ENCODE data around the gene SPO11. TPM values are rescaled to one million over a fixed set of nuclear protein-coding genes. Genes with fewer than 3 reads are reported as not detected.

Gene SPO11
- total and polyA plus RNA-seq, 4 experiments from 2014 or later: not detected

GRCh38 chr20:57312138-57312537 lies 17.5 kb upstream of the SPO11 start:
- H3K4me3 ChIP-seq (ENCODE audit: low read length in 2 of 2): no peak overlapping the region
- no peaks in the 10 kb centered on the region for H3K9me3 ChIP-seq (ENCODE audit: control insufficient read depth in 1 of 2, low read length in 2 of 2)
- Mint-ChIP-seq H3K36me3 (no peaks in the 10 kb centered on the region), H3K27me3 (peaks cover 6 to 11% of the 10 kb centered on the region in 2 donors), H3K4me1 (no peaks in the 10 kb centered on the region), H3K4me3 (no peak overlapping the region), H3K27ac (no peak overlapping the region), H3K9me3 (no peaks in the 10 kb centered on the region)
- POLR2A ChIA-PET (ENCODE audit: partially characterized antibody): no interaction called here
- CTCF ChIA-PET (ENCODE audit: partially characterized antibody): no interaction called here
- no peak overlapping the region for H3K27ac ChIP-seq (ENCODE audit: low read depth, low read length)
- intact Hi-C loops (cut with micrococcal nuclease): no loop called here
- DNase-seq: no peak
- no peaks in the 10 kb centered on the region for H3K36me3 ChIP-seq (ENCODE audit: insufficient read depth, low read length)
- no peaks in the 10 kb centered on the region for H3K4me1 ChIP-seq (ENCODE audit: insufficient read depth, low read length)
- H3K27me3 ChIP-seq (ENCODE audit: insufficient read depth, low read length): no peaks in the 10 kb centered on the region

DNA sequence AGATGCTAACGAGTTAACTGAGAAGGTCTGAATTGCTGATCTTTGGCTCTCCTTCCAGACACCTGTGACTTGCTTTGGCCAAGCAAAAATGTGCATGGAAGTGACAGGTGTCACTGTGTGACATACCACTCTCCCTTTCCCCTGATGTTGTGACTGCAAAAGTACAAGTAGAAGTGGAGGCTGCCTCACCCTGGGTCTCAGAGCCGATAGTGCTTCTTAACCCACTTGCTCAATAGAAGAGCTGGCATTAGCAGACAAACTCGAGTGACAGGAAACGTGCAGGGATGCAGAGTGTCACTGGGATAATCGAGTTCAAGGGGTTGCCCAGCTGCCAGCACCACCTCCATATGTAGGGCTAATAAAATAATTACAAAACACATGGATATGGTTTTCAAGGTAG lies 16.4 kb upstream of the SPO11 start:
- Histone ChIP-seq H3K27me3 (ENCODE audit: insufficient read depth, low read length) (no peaks in the 10 kb centered on the region), H3K36me3 (ENCODE audit: insufficient read depth, low read length) (no peaks in the 10 kb centered on the region), H3K9me3 (ENCODE audit: control insufficient read depth in 1 of 2, low read length in 2 of 2) (no peaks in the 10 kb centered on the region), H3K27ac (ENCODE audit: low read depth, low read length) (no peak overlapping the region), H3K4me1 (ENCODE audit: insufficient read depth, low read length) (no peaks in the 10 kb centered on the region), H3K4me3 (ENCODE audit: low read length in 2 of 2) (no peak overlapping the region)
- POLR2A ChIA-PET (ENCODE audit: partially characterized antibody): no interaction called here
- Mint-ChIP-seq H3K36me3 (no peaks in the 10 kb centered on the region), H3K27me3 (peaks cover 8 to 12% of the 10 kb centered on the region in 2 donors), H3K4me3 (no peak overlapping the region), H3K9me3 (no peaks in the 10 kb centered on the region), H3K4me1 (no peaks in the 10 kb centered on the region), H3K27ac (no peak overlapping the region)
- DNase-seq: no peak
- CTCF ChIA-PET (ENCODE audit: partially characterized antibody): no interaction called here
- intact Hi-C loops (cut with micrococcal nuclease): no loop called here

DNA sequence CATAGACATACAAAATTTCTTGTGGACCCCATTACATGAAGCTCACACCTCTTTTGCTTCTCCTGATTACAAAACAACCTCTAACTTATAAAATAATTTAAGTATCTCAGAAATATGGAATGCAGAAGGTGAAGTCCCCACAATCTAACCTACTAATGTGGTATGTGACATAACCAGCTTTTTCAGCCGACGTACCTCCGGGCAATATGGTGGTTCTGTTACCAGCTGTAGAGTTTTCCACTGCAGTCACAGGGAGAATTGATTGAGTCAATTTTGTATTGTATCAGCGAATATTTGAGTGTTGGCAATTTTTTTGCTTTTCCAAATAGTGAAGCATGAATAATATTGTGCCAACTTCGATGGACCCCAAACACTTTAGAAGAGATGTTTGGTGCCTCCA lies 15.7 kb upstream of the SPO11 start:
- intact Hi-C loops (cut with micrococcal nuclease): no loop called here

DNA sequence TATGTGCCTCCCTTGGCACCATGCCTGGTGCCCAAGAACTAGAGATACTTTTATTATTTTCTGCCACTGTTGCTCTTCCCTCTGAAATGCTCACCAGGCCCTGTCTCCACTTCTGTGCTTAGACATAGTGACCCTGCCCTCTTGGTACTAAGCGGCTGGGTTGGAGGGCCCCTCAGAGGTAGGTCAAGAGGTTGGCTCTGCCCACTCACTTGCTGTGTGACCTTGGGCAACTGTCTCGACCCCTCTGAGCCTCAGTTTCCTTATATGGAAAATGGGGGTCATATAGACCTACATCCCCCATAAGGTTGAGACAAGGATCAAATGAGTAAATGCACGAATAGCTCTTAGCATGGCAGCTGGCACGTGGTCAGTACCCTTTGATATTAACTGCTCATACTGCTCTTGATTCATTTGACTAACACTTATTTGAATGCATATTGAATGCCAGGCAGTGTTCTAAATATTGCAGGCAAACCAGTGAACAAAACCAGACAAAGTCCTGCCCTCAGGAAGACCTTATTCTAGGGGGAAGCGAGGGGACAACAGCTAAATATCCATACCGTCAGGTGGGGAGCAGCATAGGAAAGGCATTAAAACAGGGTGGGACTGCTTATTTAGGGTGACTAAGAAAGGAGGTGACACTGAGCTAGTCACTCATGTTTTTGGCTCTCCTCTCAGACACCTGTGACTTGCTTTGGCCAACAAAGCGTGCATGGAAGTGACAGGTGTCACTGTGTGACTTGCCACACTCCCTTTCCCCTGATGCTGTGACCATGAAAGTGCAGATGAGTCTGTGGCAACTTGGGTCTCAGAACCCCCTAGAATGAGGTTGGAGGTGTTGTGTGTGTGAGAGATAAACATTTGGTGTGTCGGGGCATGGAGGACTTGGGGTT lies 14.3 kb upstream of the SPO11 start:
- no peak for DNase-seq
- no peaks in the 10 kb centered on the region for H3K36me3 ChIP-seq (ENCODE audit: insufficient read depth, low read length)
- H3K27ac Mint-ChIP-seq: no peak overlapping the region
- intact Hi-C loops (cut with micrococcal nuclease): no loop called here
- POLR2A ChIA-PET (ENCODE audit: partially characterized antibody): no interaction called here
- H3K36me3 Mint-ChIP-seq: no peaks in the 10 kb centered on the region
- no peaks in the 10 kb centered on the region for H3K9me3 Mint-ChIP-seq
- H3K4me1 Mint-ChIP-seq: no peaks in the 10 kb centered on the region
- peaks cover 20 to 22% of the 10 kb centered on the region in 2 donors for H3K27me3 Mint-ChIP-seq
- H3K4me3 ChIP-seq (ENCODE audit: low read length in 2 of 2): no peak overlapping the region
- H3K27me3 ChIP-seq (ENCODE audit: insufficient read depth, low read length): no peaks in the 10 kb centered on the region
- no peak overlapping the region for H3K27ac ChIP-seq (ENCODE audit: low read depth, low read length)
- CTCF ChIA-PET (ENCODE audit: partially characterized antibody): no interaction called here
- H3K4me1 ChIP-seq (ENCODE audit: insufficient read depth, low read length): no peaks in the 10 kb centered on the region
- no peak overlapping the region for H3K4me3 Mint-ChIP-seq
- H3K9me3 ChIP-seq (ENCODE audit: control insufficient read depth in 1 of 2, low read length in 2 of 2): no peaks in the 10 kb centered on the region

More for the DNA sequence above, 15.7 kb upstream of the SPO11 start:
- no peaks in the 10 kb centered on the region for H3K27me3 ChIP-seq (ENCODE audit: insufficient read depth, low read length)
- H3K36me3 ChIP-seq (ENCODE audit: insufficient read depth, low read length): no peaks in the 10 kb centered on the region
- CTCF ChIA-PET (ENCODE audit: partially characterized antibody): no interaction called here
- H3K9me3 Mint-ChIP-seq: no peaks in the 10 kb centered on the region
- H3K4me1 ChIP-seq (ENCODE audit: insufficient read depth, low read length): no peaks in the 10 kb centered on the region
- no peak overlapping the region for H3K4me3 ChIP-seq (ENCODE audit: low read length in 2 of 2)
- H3K27me3 Mint-ChIP-seq: peaks cover 12% of the 10 kb centered on the region in 2 donors
- H3K4me3 Mint-ChIP-seq: no peak overlapping the region
- H3K27ac Mint-ChIP-seq: no peak overlapping the region
- DNase-seq: no peak
- no peak overlapping the region for H3K27ac ChIP-seq (ENCODE audit: low read depth, low read length)
- no peaks in the 10 kb centered on the region for H3K36me3 Mint-ChIP-seq
- H3K4me1 Mint-ChIP-seq: no peaks in the 10 kb centered on the region
- POLR2A ChIA-PET (ENCODE audit: partially characterized antibody): no interaction called here
- no peaks in the 10 kb centered on the region for H3K9me3 ChIP-seq (ENCODE audit: control insufficient read depth in 1 of 2, low read length in 2 of 2)

- Histone ChIP-seq H3K4me3 (ENCODE audit: low read length in 2 of 2) (no peak overlapping the region), H3K9me3 (ENCODE audit: control insufficient read depth in 1 of 2, low read length in 2 of 2) (no peaks in the 10 kb centered on the region), H3K27me3 (ENCODE audit: insufficient read depth, low read length) (no peaks in the 10 kb centered on the region), H3K36me3 (ENCODE audit: insufficient read depth, low read length) (no peaks in the 10 kb centered on the region), H3K27ac (ENCODE audit: low read depth, low read length) (no peak overlapping the region), H3K4me1 (ENCODE audit: insufficient read depth, low read length) (no peaks in the 10 kb centered on the region)
- intact Hi-C loops (cut with micrococcal nuclease): no loop called here
- ChIA-PET POLR2A (ENCODE audit: partially characterized antibody) (no interaction called here), CTCF (ENCODE audit: partially characterized antibody) (no interaction called here)
- Mint-ChIP-seq H3K9me3 (no peaks in the 10 kb centered on the region), H3K27me3 (peaks cover 19 to 22% of the 10 kb centered on the region in 2 donors), H3K4me3 (no peak overlapping the region), H3K4me1 (no peaks in the 10 kb centered on the region), H3K27ac (no peak overlapping the region), H3K36me3 (no peaks in the 10 kb centered on the region)
- DNase-seq: no peak
These were observed 13.6 kb upstream of the SPO11 start for GRCh38 chr20:57315976-57316480.

- Mint-ChIP-seq H3K9me3 (peaks cover 0 to under 1% (median 0%) of the 10 kb centered on the region in 8 donors), H3K27ac (no peak overlapping the region), H3K27me3 (peaks cover 25 to 27% of the 10 kb centered on the region in 2 donors), H3K36me3 (no peaks in the 10 kb centered on the region), H3K4me1 (no peaks in the 10 kb centered on the region), H3K4me3 (no peak overlapping the region)
- no peaks in the 10 kb centered on the region for H3K27me3 ChIP-seq (ENCODE audit: insufficient read depth, low read length)
- no peaks in the 10 kb centered on the region for H3K36me3 ChIP-seq (ENCODE audit: insufficient read depth, low read length)
- H3K27ac ChIP-seq (ENCODE audit: low read depth, low read length): no peak overlapping the region
- intact Hi-C loops (cut with micrococcal nuclease): no loop called here
- no peak overlapping the region for H3K4me3 ChIP-seq (ENCODE audit: low read length in 2 of 2)
- no peak for DNase-seq
- ChIA-PET POLR2A (ENCODE audit: partially characterized antibody) (interaction anchor here (0.7 kb wide), 1 partner anchor 114 kb away, joined by 3 read pairs; no protein-coding TSS in a partner anchor), CTCF (ENCODE audit: partially characterized antibody) (no interaction called here)
- H3K9me3 ChIP-seq (ENCODE audit: control insufficient read depth in 1 of 2, low read length in 2 of 2): no peaks in the 10 kb centered on the region
- no peaks in the 10 kb centered on the region for H3K4me1 ChIP-seq (ENCODE audit: insufficient read depth, low read length)
These were observed 12.8 kb upstream of the SPO11 start for GRCh38 chr20:57316795-57317201.

GRCh38 chr20:57317316-57317788 lies 12.3 kb upstream of the SPO11 start:
- H3K27me3 ChIP-seq (ENCODE audit: insufficient read depth, low read length): peaks cover 2% of the 10 kb centered on the region
- ChIA-PET CTCF (ENCODE audit: partially characterized antibody) (no interaction called here), POLR2A (ENCODE audit: partially characterized antibody) (interaction anchor here (0.7 kb wide), 1 partner anchor 114 kb away, joined by 3 read pairs; no protein-coding TSS in a partner anchor)
- no peaks in the 10 kb centered on the region for H3K36me3 ChIP-seq (ENCODE audit: insufficient read depth, low read length)
- Mint-ChIP-seq H3K9me3 (peaks cover 0 to 2% (median 0%) of the 10 kb centered on the region in 8 donors), H3K27ac (no peak overlapping the region), H3K36me3 (no peaks in the 10 kb centered on the region), H3K27me3 (peaks cover 28 to 31% of the 10 kb centered on the region in 2 donors), H3K4me1 (no peaks in the 10 kb centered on the region), H3K4me3 (no peak overlapping the region)
- no peaks in the 10 kb centered on the region for H3K4me1 ChIP-seq (ENCODE audit: insufficient read depth, low read length)
- H3K9me3 ChIP-seq (ENCODE audit: control insufficient read depth in 1 of 2, low read length in 2 of 2): no peaks in the 10 kb centered on the region
- intact Hi-C loops (cut with micrococcal nuclease): no loop called here
- H3K4me3 ChIP-seq (ENCODE audit: low read length in 2 of 2): no peak overlapping the region
- DNase-seq: no peak
- H3K27ac ChIP-seq (ENCODE audit: low read depth, low read length): no peak overlapping the region

Data from CD4-positive, alpha-beta memory T cell (primary cell).